GM21390 (cell line): ENCODE results near the gene RBMY1A1.
"Not testable (repeated sequence)": the region's sequence is repeated elsewhere in the genome, so short reads cannot be mapped to it uniquely, and the experiment has no call there.

Source experiments
- ATAC-seq: cut with Tn5 transposase; IDR thresholded peaks from one replicate; pipeline ENCODE4 v1.9.1; 2021; ENCODE audit not compliant: unreplicated experiment

Gene RBMY1A1

DNA sequence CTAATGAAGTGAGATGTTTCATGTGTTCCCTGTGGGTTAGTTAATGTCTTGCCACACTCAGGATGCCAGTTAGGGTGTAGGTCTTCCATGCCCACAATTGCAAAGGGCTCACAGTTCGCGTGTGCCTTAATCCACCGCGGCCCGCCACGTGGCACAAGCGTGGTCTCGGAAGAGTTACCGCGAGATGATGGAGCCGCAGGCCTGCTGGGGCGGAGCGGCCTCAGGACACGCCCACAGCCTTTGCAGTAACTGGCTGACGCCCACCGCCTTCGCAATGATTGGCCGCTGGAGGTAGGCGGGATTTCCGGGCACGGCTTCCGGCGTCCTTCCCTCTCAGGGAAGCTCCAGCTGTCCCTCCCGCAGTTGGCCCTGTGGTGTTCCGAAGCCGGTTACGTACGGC lies at the start of gene RBMY1A1:
RBMY1A1 (plus strand) TSS at position 301 of the 400 bp plus-strand sequence. CDS start 2,013 bp downstream, outside the sequence.
- not testable (repeated sequence) for ATAC-seq

DNA sequence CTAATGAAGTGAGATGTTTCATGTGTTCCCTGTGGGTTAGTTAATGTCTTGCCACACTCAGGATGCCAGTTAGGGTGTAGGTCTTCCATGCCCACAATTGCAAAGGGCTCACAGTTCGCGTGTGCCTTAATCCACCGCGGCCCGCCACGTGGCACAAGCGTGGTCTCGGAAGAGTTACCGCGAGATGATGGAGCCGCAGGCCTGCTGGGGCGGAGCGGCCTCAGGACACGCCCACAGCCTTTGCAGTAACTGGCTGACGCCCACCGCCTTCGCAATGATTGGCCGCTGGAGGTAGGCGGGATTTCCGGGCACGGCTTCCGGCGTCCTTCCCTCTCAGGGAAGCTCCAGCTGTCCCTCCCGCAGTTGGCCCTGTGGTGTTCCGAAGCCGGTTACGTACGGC lies 23.6 kb upstream of the RBMY1A1 start, which contains the start of gene RBMY1B:
RBMY1B (plus strand) TSS at position 301 of the 400 bp plus-strand sequence. CDS start 2,013 bp downstream, outside the sequence.
- ATAC-seq: not testable (repeated sequence)

DNA sequence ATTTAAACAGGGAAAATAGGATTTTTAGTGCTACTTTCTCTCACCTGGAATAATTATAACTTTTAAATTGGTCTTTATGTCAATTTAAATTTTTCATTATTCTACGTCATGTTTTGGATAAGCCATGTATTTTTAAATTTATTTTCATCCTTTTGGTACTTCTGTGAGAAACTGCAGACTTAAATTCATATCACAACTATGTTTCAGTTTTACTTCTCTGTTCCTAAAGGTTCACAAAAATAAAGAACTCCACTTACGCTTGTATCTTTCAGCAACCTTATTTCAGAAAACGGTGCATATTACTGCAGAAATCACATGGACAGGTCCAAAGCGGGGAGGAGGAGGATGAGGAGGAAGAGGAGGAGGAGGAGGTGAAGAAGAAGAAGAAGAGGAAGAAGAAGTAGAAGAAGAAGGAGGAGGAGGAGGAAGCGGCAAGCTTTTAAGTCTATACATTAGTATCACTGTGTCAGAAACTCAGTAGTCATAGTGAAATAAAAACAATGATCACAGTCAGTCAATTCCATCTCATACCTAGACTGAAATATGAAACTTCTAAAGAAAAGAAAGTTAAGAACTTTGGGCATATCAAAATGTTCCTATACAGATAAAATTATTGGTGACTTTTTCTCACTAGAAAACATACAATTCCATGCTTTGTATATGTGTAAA lies 24.8 kb downstream of the RBMY1A1 start:
- peak; percentile 85 for ATAC-seq

DNA sequence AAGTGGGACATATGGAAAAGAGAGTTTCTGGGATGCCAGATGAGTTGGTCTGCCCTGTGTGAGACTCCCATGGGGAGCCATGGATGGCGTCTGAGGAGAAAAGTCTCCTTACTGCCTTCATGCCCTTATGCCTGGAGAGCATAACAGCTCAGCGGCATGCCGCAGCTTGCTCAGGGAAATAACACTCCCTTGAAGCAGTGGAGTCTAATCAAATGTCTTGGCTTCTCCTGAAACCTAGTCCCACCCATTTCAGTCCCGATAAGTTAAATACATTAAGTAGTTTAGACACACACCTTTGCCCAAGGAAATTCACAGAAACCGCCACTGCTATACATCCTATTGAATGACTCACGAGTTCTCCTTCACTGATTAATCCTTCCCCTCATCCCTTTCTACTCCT lies 50.8 kb downstream of the RBMY1A1 start:
- ATAC-seq: no peak

DNA sequence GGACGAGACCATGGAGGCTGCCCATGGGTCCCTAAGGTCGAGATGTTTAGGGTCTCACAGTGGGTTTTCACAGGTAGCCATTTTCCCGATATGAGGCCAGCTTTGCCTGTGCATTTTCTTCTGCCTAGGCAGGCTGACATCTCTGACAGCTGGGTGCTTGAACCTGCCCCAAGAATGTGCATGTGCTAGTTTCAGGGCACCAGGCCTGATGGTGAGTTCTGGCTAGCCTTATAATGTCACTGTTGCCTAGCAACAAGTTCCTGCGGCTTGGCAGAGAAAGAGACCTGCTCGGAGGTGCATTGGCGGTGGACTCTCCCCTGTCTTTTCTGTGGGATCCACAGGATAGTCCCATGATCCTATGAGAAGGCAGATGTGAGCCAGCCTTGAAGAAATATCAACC lies 51.8 kb downstream of the RBMY1A1 start:
- ATAC-seq: not testable (repeated sequence)

DNA sequence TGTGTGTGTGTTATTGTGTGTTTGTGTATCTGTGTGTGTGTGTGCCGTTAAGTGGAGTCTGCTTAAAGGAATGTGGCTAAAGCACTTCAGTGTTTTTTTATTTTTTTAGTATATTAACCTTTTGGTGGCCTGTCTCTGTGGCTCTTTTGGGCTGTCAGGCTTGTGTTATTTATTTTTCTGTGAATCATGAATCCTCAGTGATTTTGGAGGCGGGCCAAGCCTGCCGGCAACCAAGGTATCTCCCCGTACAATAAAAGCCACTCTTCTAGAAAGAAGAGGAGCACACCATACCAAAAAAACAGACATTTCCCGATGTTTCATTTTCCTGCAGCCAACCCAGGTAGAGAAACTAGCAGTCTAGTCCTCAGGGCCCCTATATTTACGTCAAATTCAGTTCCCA lies 57.4 kb downstream of the RBMY1A1 start:
- ATAC-seq: no peak

DNA sequence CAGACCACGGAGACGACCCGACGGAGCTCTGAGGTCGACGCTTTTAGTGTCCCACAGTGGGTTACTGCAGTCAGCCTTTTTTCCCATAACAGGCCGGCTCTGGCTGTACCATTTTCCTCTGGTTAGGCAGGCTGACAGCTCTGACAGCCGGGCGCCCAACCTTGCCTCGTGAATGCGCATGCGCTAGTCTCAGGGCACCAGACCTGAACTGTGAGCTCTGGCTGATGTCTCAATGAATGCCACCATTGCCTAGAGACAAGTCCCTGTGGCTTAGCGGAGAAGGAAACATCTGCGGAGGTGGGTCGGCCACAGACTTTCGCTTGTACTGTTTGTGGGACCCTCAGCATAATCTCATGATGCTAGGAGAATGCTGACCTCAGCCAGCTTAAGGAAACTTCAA lies 61.6 kb downstream of the RBMY1A1 start:
- not testable (repeated sequence) for ATAC-seq
